Sigmoid colon (tissue), 7 donors: ENCODE data around the gene KIF19. TPM values are rescaled to one million over a fixed set of nuclear protein-coding genes. Genes with fewer than 3 reads are reported as not detected.
"Not testable (repeated sequence)": the region's sequence is repeated elsewhere in the genome, so short reads cannot be mapped to it uniquely, and the experiment has no call there.

Source experiments
- DNase-seq: peaks from one replicate; pipeline ENCODE4 v3.0.0-alpha.2; 2019
- H3K27ac ChIP-seq, 4 donors: fragments of 200-600 bp; sonication (generic); one replicate each; pipeline ENCODE4 v1.5.1; 2016 to 2019; ENCODE audit warnings: mild to moderate bottlenecking in 1 of 4
- H3K27me3 ChIP-seq, 3 donors: fragments of 200-600 bp; sonication (generic); one replicate each; pipeline ENCODE4 v1.5.1; 2019; ENCODE audit warnings: mild to moderate bottlenecking in 1 of 3
- H3K36me3 ChIP-seq, 4 donors: fragments of 200-600 bp; sonication (generic); one replicate each; pipeline ENCODE4 v1.5.1; 2016 to 2019
- H3K4me1 ChIP-seq, 4 donors: fragments of 200-600 bp; sonication (generic); one replicate each; pipeline ENCODE4 v1.5.1; 2017 to 2019
- H3K4me3 ChIP-seq, 4 donors: fragments of 200-600 bp; sonication (generic); one replicate each; pipeline ENCODE4 v1.5.1; 2017 to 2019; ENCODE audit warnings: mild to moderate bottlenecking in 2 of 4, moderate library complexity in 1 of 4
- H3K9me3 ChIP-seq, 4 donors: fragments of 200-600 bp in 3 of 4; sonication (generic) in 3 of 4; one replicate each; pipeline versions ENCODE4 v1.5.1 to v1.6.1; 2013 to 2019
- EP300 ChIP-seq, 4 donors: sonication (generic); formaldehyde crosslinking; IDR thresholded peaks; one replicate each; pipeline ENCODE4 v1.6.1; 2017; ENCODE audit warnings: antibody characterized with exemption in 4 of 4
- POLR2A ChIP-seq, 2 donors: fragments of 450-650 bp; IDR thresholded peaks; one replicate each; pipeline ENCODE4 v1.6.1; 2016; ENCODE audit warnings: antibody characterized with exemption in 2 of 2, mild to moderate bottlenecking in 2 of 2, moderate library complexity in 2 of 2
- POLR2AphosphoS5 ChIP-seq, 4 donors: sonication (generic); formaldehyde crosslinking; IDR thresholded peaks; one replicate each; pipeline ENCODE4 v1.6.1; 2017; ENCODE audit warnings: antibody characterized with exemption in 4 of 4
- WGBS, 2 donors: extraction: QIAGEN DNeasy Blood & Tissue Kit; methylation state at CpG; one replicate each; pipeline ENCODE4 v1.1.7; 2013; 5-methylcytosine and 5-hydroxymethylcytosine counted together
- intact Hi-C: fragments of 100-400 bp; cut with DNase I; formaldehyde crosslinking; loops from one replicate; pipeline ENCODE4 v1.15.1; 2023
- polyA plus RNA-seq, 3 donors: library from polyadenylated mRNA; stranded (reverse); fragments of 200-250 nt; gene quantifications; one replicate each; pipeline ENCODE4 v1.2.3, GENCODE V29; 2013
- total RNA-seq, 4 donors: library from RNA; depleted of rRNA; stranded (reverse); fragments of >200 nt; gene quantifications; one replicate each; pipeline ENCODE4 v1.1.0, GENCODE V29; 2016
- TF ChIP-seq, protein P1 (sequence below), 4 experiments: fragments of 450-650 bp in 3 of 4; fragments of 200-600 bp in 1 of 4; IDR thresholded peaks; one replicate each; pipeline ENCODE4 v1.5.1; 2016 to 2019; ENCODE audit warnings: antibody characterized with exemption in 4 of 4, mild to moderate bottlenecking in 3 of 4, moderate library complexity in 2 of 4
- donor health status: healthy with polysubstance abuse.
- donor health status: Bipolar disorder and iron deficiency.
- donor health status: healthy.

KIF19 gene
- total and polyA plus RNA-seq, 7 donors, result 0.36 to 3.3 (median 0.80) TPM; not detected in 1

DNA sequence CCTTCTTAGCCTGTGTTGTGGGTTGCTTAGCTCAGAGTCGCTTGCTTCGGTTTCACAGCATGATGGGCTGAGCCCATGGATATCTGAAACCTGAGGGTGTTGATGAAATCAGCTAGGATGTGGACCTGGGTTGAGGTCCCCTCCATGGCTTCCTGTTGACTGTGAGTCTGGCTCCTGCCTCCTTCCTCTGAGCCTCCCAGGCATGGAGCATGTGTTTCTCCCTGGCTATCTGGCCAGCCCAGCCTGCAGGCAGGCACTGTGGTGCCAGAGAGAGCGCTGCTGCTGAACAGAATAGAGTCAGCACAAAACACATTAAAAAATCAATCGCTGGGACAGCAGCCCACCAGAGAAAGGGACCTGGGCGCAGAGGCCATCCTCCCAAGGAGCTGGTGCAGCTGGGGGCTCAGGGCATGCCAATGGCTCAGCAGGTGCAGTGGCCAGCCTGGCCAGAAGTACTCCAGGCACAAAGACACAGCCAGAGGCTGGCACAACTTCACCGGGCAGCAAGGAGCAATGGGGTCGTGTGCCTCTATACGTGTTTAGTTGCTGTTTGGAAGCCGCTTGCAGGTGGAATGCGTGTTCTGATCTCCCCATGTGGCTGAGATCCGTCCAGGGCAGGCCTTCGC, 77.6 kb downstream of the KIF19 start:
- 84 to 89% methylated on average over 12 of the region's 12 CpGs for WGBS, 2 donors
- TF ChIP-seq, protein P1, sequence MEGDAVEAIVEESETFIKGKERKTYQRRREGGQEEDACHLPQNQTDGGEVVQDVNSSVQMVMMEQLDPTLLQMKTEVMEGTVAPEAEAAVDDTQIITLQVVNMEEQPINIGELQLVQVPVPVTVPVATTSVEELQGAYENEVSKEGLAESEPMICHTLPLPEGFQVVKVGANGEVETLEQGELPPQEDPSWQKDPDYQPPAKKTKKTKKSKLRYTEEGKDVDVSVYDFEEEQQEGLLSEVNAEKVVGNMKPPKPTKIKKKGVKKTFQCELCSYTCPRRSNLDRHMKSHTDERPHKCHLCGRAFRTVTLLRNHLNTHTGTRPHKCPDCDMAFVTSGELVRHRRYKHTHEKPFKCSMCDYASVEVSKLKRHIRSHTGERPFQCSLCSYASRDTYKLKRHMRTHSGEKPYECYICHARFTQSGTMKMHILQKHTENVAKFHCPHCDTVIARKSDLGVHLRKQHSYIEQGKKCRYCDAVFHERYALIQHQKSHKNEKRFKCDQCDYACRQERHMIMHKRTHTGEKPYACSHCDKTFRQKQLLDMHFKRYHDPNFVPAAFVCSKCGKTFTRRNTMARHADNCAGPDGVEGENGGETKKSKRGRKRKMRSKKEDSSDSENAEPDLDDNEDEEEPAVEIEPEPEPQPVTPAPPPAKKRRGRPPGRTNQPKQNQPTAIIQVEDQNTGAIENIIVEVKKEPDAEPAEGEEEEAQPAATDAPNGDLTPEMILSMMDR (IDR thresholded peaks at IDR 0.05), result no peak
- TF ChIP-seq EP300 (IDR thresholded peaks at IDR 0.05) (no peak), POLR2AphosphoS5 (IDR thresholded peaks at IDR 0.05) (no peak), POLR2A (IDR thresholded peaks at IDR 0.05) (no peak)
- no peak overlapping the region for H3K27ac ChIP-seq
- H3K4me1 ChIP-seq, result no peaks in the 10 kb centered on the region
- no peaks in the 10 kb centered on the region for H3K9me3 ChIP-seq
- no peak overlapping the region for H3K4me3 ChIP-seq
- intact Hi-C loops, result no loop called here
- no peaks in the 10 kb centered on the region for H3K36me3 ChIP-seq
- DNase-seq, result no peak
- peaks cover 3 to 14% (median 6%) of the 10 kb centered on the region in 3 donors for H3K27me3 ChIP-seq

DNA sequence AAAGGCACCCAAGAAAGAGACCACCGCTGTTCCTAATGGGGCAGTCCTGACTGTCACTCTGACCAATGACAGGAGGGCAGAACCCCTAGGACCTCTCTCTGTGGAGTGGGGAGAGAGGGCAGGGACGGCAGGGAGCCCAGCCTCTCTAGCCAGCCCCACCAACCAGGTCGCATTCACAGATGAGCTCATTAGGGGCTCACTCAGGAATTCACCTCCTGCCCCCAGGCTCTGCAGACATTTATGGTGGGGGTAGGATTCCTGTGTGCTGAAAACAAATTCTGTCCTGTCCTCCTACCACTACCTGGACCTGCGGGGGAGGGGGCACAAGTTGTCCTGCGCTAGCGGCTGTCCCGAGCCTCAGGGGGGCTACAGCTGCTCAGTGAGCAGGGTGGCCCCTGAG, 78.2 kb downstream of the KIF19 start:
- Histone ChIP-seq H3K9me3 (no peaks in the 10 kb centered on the region), H3K4me1 (no peaks in the 10 kb centered on the region), H3K36me3 (no peaks in the 10 kb centered on the region), H3K27ac (no peak overlapping the region), H3K27me3 (peaks cover 3 to 14% (median 6%) of the 10 kb centered on the region in 3 donors), H3K4me3 (no peak overlapping the region)
- WGBS, 2 donors, result 80 to 81% methylated on average over 7 of the region's 7 CpGs
- TF ChIP-seq POLR2A (IDR thresholded peaks at IDR 0.05) (no peak), POLR2AphosphoS5 (IDR thresholded peaks at IDR 0.05) (no peak), EP300 (IDR thresholded peaks at IDR 0.05) (no peak)
- TF ChIP-seq, protein P1 (IDR thresholded peaks at IDR 0.05), result no peak
- intact Hi-C loops, result no loop called here
- no peak for DNase-seq

DNA sequence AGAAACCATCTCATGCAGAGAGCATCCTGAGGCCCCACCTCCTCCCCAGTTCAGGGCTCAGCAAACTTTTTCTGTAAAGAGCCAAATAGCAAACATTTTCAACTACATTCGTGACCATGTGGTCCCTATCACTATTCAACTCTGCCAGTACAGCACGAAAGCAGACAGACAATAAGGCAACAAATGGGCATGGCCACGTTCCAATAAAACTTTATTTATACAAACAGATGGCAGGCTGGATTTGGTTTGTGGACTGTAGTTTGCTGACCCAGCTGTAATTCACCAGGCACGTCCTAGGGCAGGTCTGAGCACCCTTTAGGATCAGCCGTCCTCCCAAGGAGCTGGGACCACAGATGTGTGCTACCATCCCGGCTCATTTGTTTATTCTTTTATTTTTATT, 78.8 kb downstream of the KIF19 start:
- TF ChIP-seq POLR2A (IDR thresholded peaks at IDR 0.05), result no peak
- Histone ChIP-seq H3K27ac (no peak overlapping the region), H3K36me3 (no peaks in the 10 kb centered on the region), H3K4me1 (no peaks in the 10 kb centered on the region), H3K9me3 (no peaks in the 10 kb centered on the region), H3K4me3 (no peak overlapping the region), H3K27me3 (peaks cover 3 to 14% (median 6%) of the 10 kb centered on the region in 3 donors)
- 69 to 75% methylated on average over 6 of the region's 6 CpGs for WGBS, 2 donors
- DNase-seq, result no peak
- intact Hi-C loops, result no loop called here

DNA sequence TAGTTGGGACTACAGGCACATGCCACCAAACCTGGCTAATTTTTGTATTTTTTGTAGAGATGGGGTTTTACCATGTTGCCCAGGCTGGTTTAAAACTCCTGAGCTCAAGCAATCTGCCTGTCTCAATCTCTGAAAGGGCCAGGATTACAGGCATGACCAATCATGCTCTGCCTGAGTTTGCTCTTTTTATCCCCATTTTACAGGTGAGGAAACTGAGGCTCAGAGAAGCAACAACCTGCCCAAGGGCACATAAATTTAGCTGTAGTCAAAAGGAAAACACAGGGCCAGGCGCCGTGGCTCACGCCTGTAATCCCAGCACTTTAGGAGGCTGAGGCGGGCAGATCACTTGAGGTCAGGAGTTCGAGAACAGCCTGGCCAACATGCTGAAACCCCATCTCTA, 79.3 kb downstream of the KIF19 start:
- H3K36me3 ChIP-seq, DNase-seq, H3K4me3 ChIP-seq, H3K4me1 ChIP-seq, intact Hi-C loops, H3K27ac ChIP-seq, H3K9me3 ChIP-seq: not testable (repeated sequence)
- H3K27me3 ChIP-seq, result peaks cover 3 to 14% (median 6%) of the 10 kb centered on the region in 3 donors
- 92% methylated on average over 5 of the region's 5 CpGs for WGBS, 2 donors

Other genes with a start within 250 kb of the KIF19 start
- gene RPL38, start 122.5 kb upstream of the KIF19 start, total RNA-seq, result 100 to 1,000 TPM; 215 to 718 (median 492) TPM
- gene RPL38, start 122.5 kb upstream of the KIF19 start, polyA plus RNA-seq, result 1,000 to 10,000 TPM; 1,011 to 2,321 (median 1,651) TPM
- gene TTYH2, start 112.7 kb upstream of the KIF19 start, total RNA-seq, result 1 to 10 TPM; 4.9 to 10.0 (median 7.0) TPM
- 1 to 10 TPM in 2 of 3 donors, under 1 TPM in 1; 0.60 to 3.4 (median 1.2) TPM for gene TTYH2, start 112.7 kb upstream of the KIF19 start, polyA plus RNA-seq
- not detected for gene DNAI2, start 52.0 kb upstream of the KIF19 start, total RNA-seq
- under 1 TPM in 1 of 3 donors, not detected in 2; 0.10 TPM for gene DNAI2, start 52.0 kb upstream of the KIF19 start, polyA plus RNA-seq
- gene BTBD17, start 35.6 kb downstream of the KIF19 start, total RNA-seq, result not detected
- gene BTBD17, start 35.6 kb downstream of the KIF19 start, polyA plus RNA-seq, result under 1 TPM in 1 of 3 donors, not detected in 2; 0.03 TPM
- 1 to 10 TPM in 1 of 4 donors, not detected in 3; 1.8 TPM for gene GPR142, start 41.3 kb downstream of the KIF19 start, total RNA-seq
- under 1 TPM in 1 of 3 donors, not detected in 2; 0.16 TPM for gene GPR142, start 41.3 kb downstream of the KIF19 start, polyA plus RNA-seq
- gene GPRC5C, start 105.9 kb downstream of the KIF19 start, total RNA-seq, result 10 to 100 TPM in 3 of 4 donors, 1 to 10 TPM in 1; 6.1 to 16.9 (median 12.7) TPM
- 10 to 100 TPM; 27.3 to 78.1 (median 40.8) TPM for gene GPRC5C, start 105.9 kb downstream of the KIF19 start, polyA plus RNA-seq
- 1 to 10 TPM; 2.9 to 6.9 (median 3.3) TPM for gene CD300A, start 140.4 kb downstream of the KIF19 start, total RNA-seq
- gene CD300A, start 140.4 kb downstream of the KIF19 start, polyA plus RNA-seq, result 10 to 100 TPM in 2 of 3 donors, 1 to 10 TPM in 1; 4.8 to 33.5 (median 10.9) TPM
- 1 to 10 TPM in 1 of 4 donors, under 1 TPM in 2, not detected in 1; 0.33 to 1.1 (median 0.55) TPM for gene CD300LB, start 205.2 kb downstream of the KIF19 start, total RNA-seq
- gene CD300LB, start 205.2 kb downstream of the KIF19 start, polyA plus RNA-seq, result under 1 TPM; 0.38 to 0.60 (median 0.46) TPM
- gene CD300C, start 219.9 kb downstream of the KIF19 start, total RNA-seq, result 1 to 10 TPM in 1 of 4 donors, under 1 TPM in 2, not detected in 1; 0.36 to 3.3 (median 0.83) TPM
- gene CD300C, start 219.9 kb downstream of the KIF19 start, polyA plus RNA-seq, result 1 to 10 TPM in 2 of 3 donors, not detected in 1; 1.1 to 1.2 TPM
- not detected for gene CD300H, start 241.3 kb downstream of the KIF19 start, total RNA-seq
- gene CD300H, start 241.3 kb downstream of the KIF19 start, polyA plus RNA-seq, result under 1 TPM in 1 of 3 donors, not detected in 2; 0.20 TPM